BLaER1 (cell line): ENCODE measurements around the gene KRT81.
"Not testable (repeated sequence)": the region's sequence is repeated elsewhere in the genome, so short reads cannot be mapped to it uniquely, and the experiment has no call there.

Experiments
- H3K27ac ChIP-seq: shearing (Covaris generic); formaldehyde crosslinking; 2 replicates; pipeline ENCODE4 v1.8.1; 2022
- H3K27me3 ChIP-seq: shearing (Covaris generic); formaldehyde crosslinking; 2 replicates; pipeline ENCODE4 v1.8.1; 2022
- H3K36me3 ChIP-seq: shearing (Covaris generic); formaldehyde crosslinking; 2 replicates; pipeline ENCODE4 v1.8.1; 2022
- H3K4me1 ChIP-seq: shearing (Covaris generic); formaldehyde crosslinking; 2 replicates; pipeline ENCODE4 v1.8.1; 2022
- H3K4me2 ChIP-seq: shearing (Covaris generic); formaldehyde crosslinking; 2 replicates; pipeline ENCODE4 v1.8.1; 2022
- H3K4me3 ChIP-seq: shearing (Covaris generic); formaldehyde crosslinking; 2 replicates; pipeline ENCODE4 v1.8.1; 2022
- H3K9ac ChIP-seq: shearing (Covaris generic); formaldehyde crosslinking; 2 replicates; pipeline ENCODE4 v1.8.1; 2022
- H3K9me3 ChIP-seq: shearing (Covaris generic); formaldehyde crosslinking; 2 replicates; pipeline ENCODE4 v1.8.1; 2022
- H4K20me1 ChIP-seq: shearing (Covaris generic); formaldehyde crosslinking; 2 replicates; pipeline ENCODE4 v1.8.1; 2022
- Cebpa-rat ChIP-seq: shearing (Covaris generic); IDR thresholded peaks from 2 replicates; pipeline ENCODE4 v1.8.1; 2022

Gene KRT81

DNA sequence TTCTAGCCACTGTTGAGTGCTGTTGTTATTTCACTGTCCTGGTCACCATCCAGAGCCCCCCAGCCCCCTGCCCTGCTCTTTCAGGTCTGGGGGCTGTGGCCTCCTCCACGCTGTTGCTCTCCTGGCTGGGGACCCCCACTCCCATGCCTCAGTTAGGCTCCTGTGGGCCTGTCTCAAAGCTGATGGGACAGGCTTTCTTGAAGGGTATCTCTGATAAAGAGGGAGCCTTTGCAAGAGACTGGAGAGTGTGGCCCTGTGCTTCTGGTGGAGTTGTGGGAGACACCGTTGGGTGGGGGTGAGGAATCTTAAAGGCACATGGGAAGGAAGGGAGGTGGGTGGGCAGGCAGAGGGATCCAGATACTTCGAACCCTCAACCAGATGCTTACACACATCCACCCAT, 29.0 kb downstream of the KRT81 start:
- Histone ChIP-seq H3K27ac (no peak overlapping the region), H3K27me3 (no peaks in the 10 kb centered on the region), H3K36me3 (no peaks in the 10 kb centered on the region), H3K9ac (no peak overlapping the region), H3K9me3 (peaks cover 9% of the 10 kb centered on the region), H3K4me2 (no peak overlapping the region), H3K4me1 (peaks cover 14% of the 10 kb centered on the region), H4K20me1 (no peaks in the 10 kb centered on the region), H3K4me3 (no peak overlapping the region)
- no peak for TF ChIP-seq Cebpa-rat

DNA sequence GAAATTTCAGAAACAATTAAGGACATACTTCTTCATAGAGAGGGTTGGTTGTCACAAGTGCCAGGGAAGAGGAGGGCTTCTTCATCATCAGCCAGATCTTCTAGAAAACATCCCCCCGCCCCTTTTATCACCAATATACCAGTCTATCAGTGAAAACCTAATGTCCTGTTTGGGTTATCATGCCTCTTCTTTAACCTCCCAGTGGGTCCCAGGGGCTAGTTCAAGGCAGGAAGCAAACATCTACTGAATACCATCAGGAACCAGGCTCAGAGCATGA, 30.2 kb downstream of the KRT81 start:
- H4K20me1 ChIP-seq: no peaks in the 10 kb centered on the region
- TF ChIP-seq Cebpa-rat: no peak
- H3K4me1 ChIP-seq: peaks cover 14% of the 10 kb centered on the region
- H3K36me3 ChIP-seq: no peaks in the 10 kb centered on the region
- no peak overlapping the region for H3K4me3 ChIP-seq
- H3K27me3 ChIP-seq: no peaks in the 10 kb centered on the region
- H3K9me3 ChIP-seq: peaks cover 9% of the 10 kb centered on the region
- no peak overlapping the region for H3K9ac ChIP-seq
- H3K4me2 ChIP-seq: no peak overlapping the region
- no peak overlapping the region for H3K27ac ChIP-seq

DNA sequence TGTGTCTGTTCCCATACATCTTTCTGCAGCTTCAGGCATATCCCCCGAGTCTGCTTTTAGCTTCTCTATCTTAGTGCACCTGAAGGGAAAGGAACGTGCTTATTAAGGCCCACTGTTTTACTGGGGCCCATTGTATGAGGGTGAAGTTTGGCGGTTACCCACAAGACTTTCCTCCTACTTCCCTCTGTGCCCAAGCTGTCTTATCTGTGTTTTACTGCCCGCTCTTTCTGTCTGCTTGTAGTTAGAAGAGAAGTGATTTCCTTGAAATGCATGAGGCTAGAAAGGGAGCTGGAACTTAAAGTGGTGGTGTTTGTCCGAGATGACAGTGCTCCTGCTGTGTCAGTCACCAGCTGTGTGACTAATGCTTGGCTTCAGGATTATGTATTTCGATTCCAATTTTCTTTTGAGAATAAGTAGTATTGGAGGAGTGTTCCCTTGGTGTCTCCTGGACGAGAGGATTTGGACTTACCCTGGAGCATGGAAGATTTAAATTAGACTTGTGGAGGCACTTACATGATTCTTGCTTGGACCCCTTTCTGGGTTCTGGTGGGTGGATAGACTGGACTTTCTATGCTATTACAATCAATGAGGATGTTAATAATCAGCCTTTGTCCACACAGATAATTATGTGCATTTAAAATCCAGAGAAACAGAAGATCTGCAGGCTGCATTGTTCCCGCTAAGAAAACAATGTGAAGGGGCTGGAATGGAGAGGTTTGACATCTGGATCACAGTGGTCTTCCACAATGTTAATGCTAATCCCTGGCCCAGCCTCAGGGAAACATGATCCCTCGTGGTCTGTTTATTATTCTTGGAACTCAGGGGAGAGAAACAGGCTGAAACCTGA, 30.8 kb downstream of the KRT81 start:
- Histone ChIP-seq H3K27ac (no peak overlapping the region), H3K9ac (no peak overlapping the region), H3K36me3 (no peaks in the 10 kb centered on the region), H3K9me3 (peaks cover 9% of the 10 kb centered on the region), H3K4me1 (peaks cover 14% of the 10 kb centered on the region), H3K27me3 (no peaks in the 10 kb centered on the region), H3K4me2 (peak overlapping the region; percentile 25), H3K4me3 (no peak overlapping the region), H4K20me1 (no peaks in the 10 kb centered on the region)
- TF ChIP-seq Cebpa-rat: no peak

DNA sequence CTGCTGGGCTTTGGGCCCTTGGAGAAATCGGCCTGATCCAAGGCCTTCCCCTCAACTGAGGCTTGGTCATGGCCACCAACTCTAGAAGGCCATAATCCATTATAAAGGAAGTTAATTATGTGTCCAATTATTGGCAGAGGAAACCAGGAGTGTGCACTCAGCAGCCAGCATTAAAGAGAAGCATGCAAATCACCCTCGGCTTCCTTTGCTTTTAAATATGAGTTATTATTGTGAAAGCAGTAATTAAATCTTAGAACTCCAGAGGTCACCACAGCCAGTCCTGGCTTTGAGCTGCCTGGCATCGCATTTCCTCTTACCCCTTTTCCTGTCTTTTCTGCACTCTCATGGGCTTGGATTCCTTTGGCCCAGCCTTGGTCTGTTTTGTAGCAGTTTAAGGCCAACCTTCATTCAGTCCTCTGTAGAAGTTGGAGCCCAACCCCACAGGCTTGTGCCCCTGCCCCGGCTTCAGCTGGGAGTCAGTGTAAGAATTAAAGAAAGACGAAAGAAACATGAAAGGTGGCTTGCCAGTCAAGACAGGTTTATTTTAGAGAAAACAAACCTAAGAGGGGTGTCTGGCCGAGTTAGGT, 31.6 kb downstream of the KRT81 start:
- H3K4me1 ChIP-seq: peaks cover 14% of the 10 kb centered on the region
- no peaks in the 10 kb centered on the region for H4K20me1 ChIP-seq
- no peaks in the 10 kb centered on the region for H3K27me3 ChIP-seq
- H3K9ac ChIP-seq: no peak overlapping the region
- no peak overlapping the region for H3K4me3 ChIP-seq
- no peaks in the 10 kb centered on the region for H3K36me3 ChIP-seq
- peak overlapping the region; percentile 25 for H3K4me2 ChIP-seq
- no peak for TF ChIP-seq Cebpa-rat
- H3K9me3 ChIP-seq: peaks cover 9% of the 10 kb centered on the region
- no peak overlapping the region for H3K27ac ChIP-seq

DNA sequence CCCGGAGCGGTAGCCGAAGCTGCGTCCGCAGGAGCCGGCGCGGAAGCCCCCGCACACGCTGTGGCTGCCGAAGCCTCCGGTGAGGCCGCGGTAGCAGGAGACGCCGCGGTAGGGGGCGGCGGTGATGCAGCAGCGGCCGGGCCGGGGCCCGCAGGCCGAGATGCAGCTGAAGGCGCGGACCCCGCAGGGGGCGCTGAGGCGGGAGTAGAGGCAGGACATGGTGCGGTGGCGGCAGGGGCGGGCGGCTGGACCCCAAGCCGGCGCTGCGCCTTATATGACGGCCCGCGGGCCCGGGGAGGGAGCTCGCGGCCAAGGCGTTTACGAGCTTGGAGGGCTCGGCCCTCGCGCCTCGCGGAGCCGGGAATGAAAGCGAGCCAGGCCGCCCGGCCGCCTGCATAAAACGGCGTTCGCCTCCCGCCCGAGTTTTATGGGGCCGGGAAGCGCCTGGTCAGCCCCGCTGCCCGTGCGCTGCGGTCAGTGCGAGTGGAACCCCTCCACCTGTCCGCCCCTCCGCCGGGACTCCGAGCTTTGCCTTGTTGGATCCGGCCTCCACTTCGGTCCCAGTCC, 32.9 kb downstream of the KRT81 start:
- no peak for TF ChIP-seq Cebpa-rat
- H3K4me3 ChIP-seq: no peak overlapping the region
- H3K4me2 ChIP-seq: no peak overlapping the region
- peaks cover 9% of the 10 kb centered on the region for H3K9me3 ChIP-seq
- H3K9ac ChIP-seq: no peak overlapping the region
- H3K27ac ChIP-seq: no peak overlapping the region
- no peaks in the 10 kb centered on the region for H3K36me3 ChIP-seq
- H3K4me1 ChIP-seq: peaks cover 14% of the 10 kb centered on the region
- no peaks in the 10 kb centered on the region for H4K20me1 ChIP-seq
- H3K27me3 ChIP-seq: no peaks in the 10 kb centered on the region

DNA sequence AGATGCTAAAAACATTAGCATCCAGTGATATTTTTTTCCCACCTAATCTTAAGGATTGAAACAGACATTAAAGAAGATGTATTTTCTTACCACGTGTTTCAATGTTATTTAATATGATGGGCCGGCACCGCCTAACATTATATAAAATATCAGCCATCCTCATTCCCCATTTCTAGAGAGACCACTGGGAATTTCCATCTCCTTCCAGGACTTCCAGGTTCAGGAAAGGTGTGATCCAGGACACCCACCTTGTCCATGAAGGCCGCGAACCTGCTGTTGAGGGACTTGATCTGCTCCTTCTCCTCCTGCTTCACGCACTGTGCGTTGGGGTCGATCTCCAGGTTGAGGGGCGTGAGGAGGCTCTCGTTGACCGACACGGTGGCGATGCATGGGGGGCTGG, 33.4 kb downstream of the KRT81 start:
- H3K4me1 ChIP-seq: peaks cover 14% of the 10 kb centered on the region
- H3K27ac ChIP-seq, H3K9ac ChIP-seq, H4K20me1 ChIP-seq, H3K4me3 ChIP-seq, H3K9me3 ChIP-seq, H3K27me3 ChIP-seq, H3K36me3 ChIP-seq, H3K4me2 ChIP-seq: not testable (repeated sequence)

DNA sequence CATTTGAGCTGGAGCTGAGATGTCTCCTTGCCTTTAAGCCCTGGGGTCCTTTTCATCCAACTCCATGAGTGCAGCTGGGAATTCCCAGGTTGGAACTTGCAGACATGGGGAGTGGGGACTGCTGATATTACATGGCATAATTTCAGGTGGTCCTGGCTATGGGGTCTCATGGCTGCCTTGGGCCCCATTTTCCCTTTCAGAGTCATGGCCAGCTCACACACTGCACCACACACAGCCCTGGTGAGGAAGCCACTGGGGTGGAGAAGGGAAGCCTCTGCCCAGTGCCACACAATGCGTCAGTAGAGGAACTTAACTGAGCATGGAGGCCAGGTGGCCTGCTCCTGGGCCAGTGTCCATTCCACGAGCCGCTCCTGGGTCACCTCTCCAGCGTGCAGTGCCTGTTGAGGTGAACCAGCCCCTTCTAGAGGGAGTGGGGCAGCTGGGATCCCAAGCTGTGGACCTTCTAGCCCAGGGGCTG, 34.2 kb downstream of the KRT81 start:
- Histone ChIP-seq H3K9ac (no peak overlapping the region), H3K4me3 (no peak overlapping the region), H3K9me3 (peaks cover under 1% of the 10 kb centered on the region; the same call in 1 of the 2 replicates), H3K27me3 (no peaks in the 10 kb centered on the region), H4K20me1 (no peaks in the 10 kb centered on the region), H3K36me3 (no peaks in the 10 kb centered on the region), H3K4me2 (no peak overlapping the region), H3K27ac (no peak overlapping the region), H3K4me1 (peaks cover 19% of the 10 kb centered on the region)
- TF ChIP-seq Cebpa-rat: no peak

DNA sequence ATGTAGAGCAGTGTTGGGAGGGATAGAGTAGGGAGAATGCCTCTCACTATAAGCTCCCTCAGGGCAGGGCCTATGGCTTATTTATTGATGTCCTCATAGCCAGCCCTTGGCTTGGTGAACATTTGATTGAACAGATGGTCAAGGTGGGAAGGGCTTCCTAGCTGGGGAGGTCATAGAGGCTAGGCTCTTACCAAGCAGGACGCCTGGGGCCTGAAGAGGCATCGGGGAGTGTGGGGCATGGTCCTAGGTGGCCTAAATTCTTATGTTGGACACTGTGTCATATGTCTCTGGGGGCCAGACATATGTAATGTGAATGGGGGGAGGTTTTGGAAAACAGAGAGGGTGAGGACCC, 34.8 kb downstream of the KRT81 start:
- TF ChIP-seq Cebpa-rat: no peak
- no peak overlapping the region for H3K4me3 ChIP-seq
- no peaks in the 10 kb centered on the region for H4K20me1 ChIP-seq
- H3K27me3 ChIP-seq: no peaks in the 10 kb centered on the region
- H3K9me3 ChIP-seq: no peaks in the 10 kb centered on the region
- no peak overlapping the region for H3K4me2 ChIP-seq
- no peaks in the 10 kb centered on the region for H3K36me3 ChIP-seq
- H3K4me1 ChIP-seq: peaks cover 19% of the 10 kb centered on the region
- no peak overlapping the region for H3K9ac ChIP-seq
- no peak overlapping the region for H3K27ac ChIP-seq

DNA sequence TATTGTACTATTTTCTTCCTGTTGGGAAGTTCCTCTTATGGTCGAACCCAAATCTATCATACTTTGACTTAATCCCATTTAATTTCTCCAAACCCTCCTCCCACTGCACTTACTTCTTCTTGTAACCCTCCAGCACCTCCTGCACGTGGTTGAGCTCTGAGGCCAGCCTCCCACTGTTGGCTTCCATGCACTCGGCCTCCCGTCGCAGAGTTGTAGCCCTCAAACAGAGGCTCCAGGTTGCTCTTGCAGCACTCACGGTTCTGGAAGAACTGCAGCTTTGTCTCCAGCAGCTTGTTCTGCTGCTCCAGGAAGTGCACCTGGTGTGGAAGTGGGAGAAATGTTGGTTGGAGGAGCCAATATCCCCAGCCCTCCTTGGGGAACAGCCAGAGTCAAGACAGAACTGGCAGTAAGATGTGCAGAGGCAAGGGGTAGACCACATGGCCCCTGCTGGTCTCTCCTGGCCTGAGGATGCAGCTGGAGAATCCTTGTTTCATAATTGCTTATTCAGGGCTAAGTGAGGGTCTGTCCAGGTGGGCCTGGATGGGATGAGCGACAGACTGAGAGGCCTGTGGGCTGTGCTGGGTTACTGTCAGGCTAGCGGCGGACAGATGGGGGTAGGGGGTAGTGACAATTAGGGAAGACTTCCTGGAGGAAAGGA, 35.3 kb downstream of the KRT81 start:
- H3K9me3 ChIP-seq: no peaks in the 10 kb centered on the region
- H3K27me3 ChIP-seq: no peaks in the 10 kb centered on the region
- peaks cover 19% of the 10 kb centered on the region for H3K4me1 ChIP-seq
- TF ChIP-seq Cebpa-rat: no peak
- no peak overlapping the region for H3K4me2 ChIP-seq
- no peaks in the 10 kb centered on the region for H4K20me1 ChIP-seq
- no peak overlapping the region for H3K9ac ChIP-seq
- no peak overlapping the region for H3K4me3 ChIP-seq
- H3K27ac ChIP-seq: no peak overlapping the region
- no peaks in the 10 kb centered on the region for H3K36me3 ChIP-seq
